NOMO-1 treated with DMSO at 0.1 percent for 48 hours (cell line): Measurements from ENCODE around the gene USP37.

ENCODE experiments used
- DNase-seq: peaks from one replicate; lab custom pipeline; 2025; ENCODE audit not compliant: unreplicated experiment; lab: John Stamatoyannopoulos, UW

Gene USP37

DNA sequence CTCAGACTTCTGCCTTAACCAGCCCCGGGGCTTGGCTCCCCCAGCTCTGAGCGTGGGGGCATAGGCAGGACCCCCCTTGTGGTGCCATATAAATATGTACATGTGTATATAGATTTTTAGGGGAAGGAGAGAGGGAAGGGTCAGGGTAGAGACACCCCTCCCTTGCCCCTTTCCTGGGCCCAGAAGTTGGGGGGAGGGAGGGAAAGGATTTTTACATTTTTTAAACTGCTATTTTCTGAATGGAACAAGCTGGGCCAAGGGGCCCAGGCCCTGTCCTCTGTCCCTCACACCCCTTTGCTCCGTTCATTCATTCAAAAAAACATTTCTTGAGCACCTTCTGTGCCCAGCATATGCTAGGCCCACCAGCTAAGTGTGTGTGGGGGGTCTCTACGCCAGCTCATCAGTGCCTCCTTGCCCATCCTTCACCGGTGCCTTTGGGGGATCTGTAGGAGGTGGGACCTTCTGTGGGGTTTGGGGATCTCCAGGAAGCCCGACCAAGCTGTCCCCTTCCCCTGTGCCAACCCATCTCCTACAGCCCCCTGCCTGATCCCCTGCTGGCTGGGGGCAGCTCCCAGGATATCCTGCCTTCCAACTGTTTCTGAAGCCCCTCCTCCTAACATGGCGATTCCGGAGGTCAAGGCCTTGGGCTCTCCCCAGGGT lies 162.9 kb downstream of the USP37 start:
- DNase-seq, result no peak

GRCh38 chr2:218404351-218405085 lies 163.6 kb downstream of the USP37 start:
- DNase-seq, result no peak

DNA sequence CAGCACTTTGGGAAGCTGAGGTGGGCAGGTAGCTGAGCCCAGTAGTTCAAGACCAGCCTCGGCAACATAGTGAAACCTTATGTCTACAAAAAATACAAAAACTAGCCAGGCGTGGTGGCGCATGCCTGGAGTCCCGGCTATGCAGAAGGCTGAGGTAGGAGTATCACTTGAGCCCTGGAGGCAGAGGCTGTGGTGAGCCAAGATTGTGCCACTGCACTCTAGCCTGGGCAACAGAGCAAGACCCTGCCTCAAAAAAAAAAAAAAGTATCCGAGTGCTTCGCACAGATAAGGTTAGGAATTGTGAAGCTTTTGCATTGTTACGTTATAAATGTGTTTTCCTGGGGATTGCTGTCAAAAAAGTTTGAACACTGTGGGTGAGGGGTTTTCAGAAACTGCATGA lies 164.3 kb downstream of the USP37 start:
- DNase-seq, result no peak

GRCh38 chr2:218402911-218403411 lies 165.2 kb downstream of the USP37 start:
- DNase-seq, result no peak

- no peak for DNase-seq
Observed at GRCh38 chr2:218402491-218402901, 165.7 kb downstream of the USP37 start.

DNA sequence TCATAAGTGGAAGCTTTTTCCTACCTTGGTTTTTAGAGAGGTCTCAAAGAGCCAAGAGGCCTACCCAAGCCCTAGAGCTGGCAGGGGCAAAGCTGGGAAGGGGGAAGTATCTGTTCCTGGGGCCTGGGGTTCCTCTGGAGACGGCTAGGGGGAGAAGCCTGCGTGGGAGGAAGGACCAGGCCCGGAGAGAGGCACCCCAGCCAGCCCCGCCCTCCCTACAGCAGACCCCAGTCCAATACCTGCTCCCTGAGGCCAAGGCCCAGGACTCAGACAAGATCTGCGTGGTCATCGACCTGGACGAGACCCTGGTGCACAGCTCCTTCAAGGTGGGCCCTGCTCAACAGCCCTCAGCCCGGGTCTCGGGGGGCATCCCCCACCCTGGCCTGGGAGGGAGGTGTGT lies 166.3 kb downstream of the USP37 start:
- no peak for DNase-seq

DNA sequence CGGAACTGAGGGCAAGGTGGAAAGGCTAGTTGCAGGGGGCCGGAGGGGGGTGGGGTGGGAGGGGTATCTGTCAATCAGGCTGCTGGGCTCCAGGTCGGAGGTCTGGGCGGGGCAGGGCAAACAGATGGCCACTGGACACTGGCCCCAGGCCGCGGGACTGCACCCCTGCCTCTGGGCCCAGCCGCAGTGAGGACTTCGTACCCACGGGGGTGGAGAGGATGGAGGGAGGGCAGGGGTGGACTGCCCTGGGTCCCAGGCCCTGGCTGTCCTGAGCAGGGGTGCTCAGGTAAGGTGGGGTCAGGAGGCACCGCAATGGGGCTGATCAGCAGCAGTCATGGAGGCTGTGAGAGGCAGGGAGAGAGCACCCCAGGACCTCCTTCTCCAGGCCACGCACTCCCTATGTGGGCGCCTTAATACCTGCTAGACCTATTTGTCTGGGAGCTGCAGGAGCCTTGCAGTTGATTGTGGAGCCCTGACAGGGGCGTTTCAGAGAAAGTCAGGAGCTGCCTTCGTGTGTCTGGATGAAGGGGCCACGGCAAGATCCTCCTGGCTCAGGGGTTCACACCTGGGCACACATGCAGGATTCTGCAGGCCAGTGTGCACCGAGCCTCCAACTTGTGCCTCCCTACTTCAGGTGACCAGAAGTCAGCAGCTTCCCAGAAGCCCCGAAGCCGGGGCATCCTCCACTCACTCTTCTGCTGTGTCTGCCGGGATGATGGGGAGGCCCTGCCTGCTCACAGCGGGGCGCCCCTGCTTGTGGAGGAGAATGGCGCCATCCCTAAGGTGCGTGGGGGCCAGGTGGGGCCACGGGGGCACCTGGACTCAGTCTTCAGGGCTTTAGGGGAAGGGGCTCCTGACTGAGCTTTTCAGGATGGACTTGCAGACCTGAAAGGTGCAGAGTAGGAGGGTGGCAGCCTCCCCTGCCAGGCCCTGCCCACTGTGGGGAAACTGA lies 166.9 kb downstream of the USP37 start:
- no peak for DNase-seq
